IPS DF 4.7 (cell line): Measurements from ENCODE around the gene RXFP4.

Experiments
- DNase-seq: peaks from one replicate; pipeline ENCODE4 v3.0.0-alpha.2; 2013; ENCODE audit warnings: low spot score; ENCODE audit errors: extremely low read depth

Gene RXFP4

GRCh38 chr1:155957411-155957915 is 16.0 kb downstream of the RXFP4 start:
- DNase-seq = no peak

GRCh38 chr1:155960081-155960745 is 18.8 kb downstream of the RXFP4 start:
- no peak for DNase-seq

- no peak for DNase-seq
These were observed 20.5 kb downstream of the RXFP4 start for GRCh38 chr1:155961937-155962336.

- no peak for DNase-seq
These were observed 21.3 kb downstream of the RXFP4 start for GRCh38 chr1:155962599-155963211.

GRCh38 chr1:155964193-155964592 is 22.8 kb downstream of the RXFP4 start:
- DNase-seq = no peak

GRCh38 chr1:155966135-155966534 is 24.7 kb downstream of the RXFP4 start:
- no peak for DNase-seq

GRCh38 chr1:155966750-155967149 is 25.3 kb downstream of the RXFP4 start:
- no peak for DNase-seq

GRCh38 chr1:155967341-155968050 is 26.1 kb downstream of the RXFP4 start:
- DNase-seq = no peak

GRCh38 chr1:155968051-155968400 is 26.6 kb downstream of the RXFP4 start:
- DNase-seq = no peak

- no peak for DNase-seq
These were observed 27.2 kb downstream of the RXFP4 start for GRCh38 chr1:155968670-155969069.

GRCh38 chr1:155969377-155969791 is 27.9 kb downstream of the RXFP4 start:
- DNase-seq = no peak

GRCh38 chr1:155970531-155971167 is 29.2 kb downstream of the RXFP4 start:
- DNase-seq = no peak

GRCh38 chr1:155971910-155972809 is 30.7 kb downstream of the RXFP4 start:
- no peak for DNase-seq

GRCh38 chr1:155973723-155974122 is 32.3 kb downstream of the RXFP4 start:
- no peak for DNase-seq

- DNase-seq = no peak
These were observed 33.0 kb downstream of the RXFP4 start for GRCh38 chr1:155974208-155975115.

GRCh38 chr1:155975375-155976061 is 34.1 kb downstream of the RXFP4 start:
- DNase-seq = no peak

- no peak for DNase-seq
These were observed 34.8 kb downstream of the RXFP4 start for GRCh38 chr1:155976062-155976912.

GRCh38 chr1:155976913-155977689 is 35.7 kb downstream of the RXFP4 start:
- DNase-seq = no peak
